ENCODE measurements around the gene HDAC8.
"Not testable (repeated sequence)": the region's sequence is repeated elsewhere in the genome, so short reads cannot be mapped to it uniquely, and the experiment has no call there.

HDAC8 gene

GRCh38 chrX:72539822-72540221, 32.8 kb downstream of the HDAC8 start:
- no peak for DNase-seq
- Histone ChIP-seq H3K4me1 (ENCODE audit: control insufficient read depth, insufficient read depth, low read length, poor library complexity, severe bottlenecking) (no peaks in the 10 kb centered on the region), H3K9me3 (ENCODE audit: control insufficient read depth, low read length) (no peaks in the 10 kb centered on the region), H3K27ac (ENCODE audit: insufficient read depth, low read length, poor library complexity, severe bottlenecking) (no peak overlapping the region), H3K36me3 (ENCODE audit: control insufficient read depth, insufficient read depth, low read length) (no peaks in the 10 kb centered on the region), H3K27me3 (replicated peaks; ENCODE audit: control insufficient read depth, insufficient read depth, low read length, poor library complexity, severe bottlenecking) (no peaks in the 10 kb centered on the region), H3K4me3 (ENCODE audit: insufficient read depth, low read depth, low read length, poor library complexity, severe bottlenecking) (no peak overlapping the region)

- DNase-seq = no peak
- Histone ChIP-seq H3K27me3 (replicated peaks; ENCODE audit: control insufficient read depth, insufficient read depth, low read length, poor library complexity, severe bottlenecking) (no peaks in the 10 kb centered on the region), H3K27ac (ENCODE audit: insufficient read depth, low read length, poor library complexity, severe bottlenecking) (no peak overlapping the region)
Measured at GRCh38 chrX:72536542-72536941, 36.1 kb downstream of the HDAC8 start.

GRCh38 chrX:72532366-72532765, 40.3 kb downstream of the HDAC8 start:
- no peaks in the 10 kb centered on the region for H3K4me1 ChIP-seq (ENCODE audit: control insufficient read depth, insufficient read depth, low read length, poor library complexity, severe bottlenecking)
- DNase-seq = no peak
- no peak overlapping the region for H3K4me3 ChIP-seq (ENCODE audit: insufficient read depth, low read depth, low read length, poor library complexity, severe bottlenecking)

More at GRCh38 chrX:72536542-72536941, 36.1 kb downstream of the HDAC8 start:
- Histone ChIP-seq H3K36me3 (ENCODE audit: control insufficient read depth, insufficient read depth, low read length) (no peaks in the 10 kb centered on the region), H3K4me3 (ENCODE audit: insufficient read depth, low read depth, low read length, poor library complexity, severe bottlenecking) (no peak overlapping the region), H3K4me1 (ENCODE audit: control insufficient read depth, insufficient read depth, low read length, poor library complexity, severe bottlenecking) (no peaks in the 10 kb centered on the region), H3K9me3 (ENCODE audit: control insufficient read depth, low read length) (no peaks in the 10 kb centered on the region)

GRCh38 chrX:72526534-72527508, 45.8 kb downstream of the HDAC8 start:
- no peaks in the 10 kb centered on the region for H3K36me3 ChIP-seq (ENCODE audit: control insufficient read depth, insufficient read depth, low read length)
- DNase-seq = no peak
- no peak overlapping the region for H3K27ac ChIP-seq (ENCODE audit: insufficient read depth, low read length, poor library complexity, severe bottlenecking)
- no peaks in the 10 kb centered on the region for H3K27me3 ChIP-seq (replicated peaks; ENCODE audit: control insufficient read depth, insufficient read depth, low read length, poor library complexity, severe bottlenecking)
- no peak overlapping the region for H3K4me3 ChIP-seq (ENCODE audit: insufficient read depth, low read depth, low read length, poor library complexity, severe bottlenecking)
- H3K4me1 ChIP-seq (ENCODE audit: control insufficient read depth, insufficient read depth, low read length, poor library complexity, severe bottlenecking) = no peaks in the 10 kb centered on the region
- no peaks in the 10 kb centered on the region for H3K9me3 ChIP-seq (ENCODE audit: control insufficient read depth, low read length)

More at GRCh38 chrX:72532366-72532765, 40.3 kb downstream of the HDAC8 start:
- no peaks in the 10 kb centered on the region for H3K36me3 ChIP-seq (ENCODE audit: control insufficient read depth, insufficient read depth, low read length)
- no peaks in the 10 kb centered on the region for H3K9me3 ChIP-seq (ENCODE audit: control insufficient read depth, low read length)
- no peaks in the 10 kb centered on the region for H3K27me3 ChIP-seq (replicated peaks; ENCODE audit: control insufficient read depth, insufficient read depth, low read length, poor library complexity, severe bottlenecking)
- H3K27ac ChIP-seq (ENCODE audit: insufficient read depth, low read length, poor library complexity, severe bottlenecking) = no peak overlapping the region

DNA sequence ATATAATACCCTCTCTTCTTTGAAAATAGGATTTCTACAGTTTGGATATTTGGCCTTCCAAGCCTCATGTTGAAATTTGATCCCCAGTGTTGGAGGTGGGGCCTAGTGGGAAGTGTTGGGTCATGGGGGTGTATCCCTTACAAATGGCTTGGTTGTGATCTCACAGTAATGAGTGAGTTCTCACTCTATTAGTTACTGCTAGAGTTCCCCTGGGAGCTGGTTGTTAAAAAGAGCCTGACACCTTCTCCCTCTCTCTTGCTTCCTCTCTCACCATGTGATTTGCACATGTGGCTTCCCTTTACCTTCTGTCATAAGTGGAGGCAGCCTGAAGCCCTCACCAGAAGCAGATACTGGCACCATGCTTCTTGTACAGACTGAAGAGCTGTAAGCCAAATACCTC, 73.9 kb downstream of the HDAC8 start:
- Histone ChIP-seq H3K27me3 (replicated peaks; ENCODE audit: control insufficient read depth, insufficient read depth, low read length, poor library complexity, severe bottlenecking) (no peaks in the 10 kb centered on the region), H3K27ac (ENCODE audit: insufficient read depth, low read length, poor library complexity, severe bottlenecking) (no peak overlapping the region), H3K4me3 (ENCODE audit: insufficient read depth, low read depth, low read length, poor library complexity, severe bottlenecking) (no peak overlapping the region), H3K36me3 (ENCODE audit: control insufficient read depth, insufficient read depth, low read length) (no peaks in the 10 kb centered on the region), H3K4me1 (ENCODE audit: control insufficient read depth, insufficient read depth, low read length, poor library complexity, severe bottlenecking) (no peaks in the 10 kb centered on the region), H3K9me3 (ENCODE audit: control insufficient read depth, low read length) (no peaks in the 10 kb centered on the region)
- DNase-seq = no peak

DNA sequence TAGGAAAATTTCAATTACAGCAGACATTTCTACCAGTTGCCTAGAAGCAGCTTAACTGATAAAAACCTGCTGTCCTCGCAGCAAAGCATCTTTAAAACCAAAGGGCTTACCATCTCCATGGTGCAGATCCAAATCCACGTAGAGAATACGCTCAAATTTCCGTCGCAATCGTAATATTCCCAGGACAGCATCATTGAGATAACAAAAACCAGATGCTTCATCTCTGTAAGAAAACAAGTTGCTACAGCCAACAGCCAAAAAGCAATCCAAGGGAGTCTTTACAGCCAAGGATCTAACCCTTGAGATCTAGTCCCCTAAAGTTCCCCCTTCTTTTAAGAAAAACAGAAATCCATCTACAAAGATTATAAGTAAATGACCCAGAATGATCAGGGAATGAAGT, 77.6 kb downstream of the HDAC8 start:
- Histone ChIP-seq H3K27ac (ENCODE audit: insufficient read depth, low read length, poor library complexity, severe bottlenecking) (no peak overlapping the region), H3K36me3 (ENCODE audit: control insufficient read depth, insufficient read depth, low read length) (no peaks in the 10 kb centered on the region), H3K4me3 (ENCODE audit: insufficient read depth, low read depth, low read length, poor library complexity, severe bottlenecking) (no peak overlapping the region), H3K27me3 (replicated peaks; ENCODE audit: control insufficient read depth, insufficient read depth, low read length, poor library complexity, severe bottlenecking) (no peaks in the 10 kb centered on the region), H3K9me3 (ENCODE audit: control insufficient read depth, low read length) (no peaks in the 10 kb centered on the region), H3K4me1 (ENCODE audit: control insufficient read depth, insufficient read depth, low read length, poor library complexity, severe bottlenecking) (no peaks in the 10 kb centered on the region)
- no peak for DNase-seq

DNA sequence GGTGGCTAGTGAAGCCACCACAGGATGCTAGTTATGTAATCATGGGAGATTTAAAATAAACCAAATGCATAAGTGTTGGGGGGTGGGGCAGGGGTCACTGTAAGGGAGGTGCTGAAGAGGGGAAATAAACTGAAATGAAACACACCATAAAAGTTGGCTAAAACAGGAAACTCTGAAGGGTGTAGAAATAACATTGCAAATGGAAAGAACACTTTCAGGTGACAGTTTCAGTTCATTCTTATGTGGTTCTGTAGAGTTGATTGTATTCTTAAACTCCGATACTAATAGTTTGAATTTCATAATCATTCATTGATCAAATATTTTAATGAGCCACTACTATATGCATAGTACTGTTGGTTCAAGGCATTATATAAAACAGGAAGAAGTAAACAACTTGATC, 80.1 kb downstream of the HDAC8 start:
- H3K27ac ChIP-seq (ENCODE audit: insufficient read depth, low read length, poor library complexity, severe bottlenecking) = no peak overlapping the region
- no peak for DNase-seq
- no peaks in the 10 kb centered on the region for H3K27me3 ChIP-seq (replicated peaks; ENCODE audit: control insufficient read depth, insufficient read depth, low read length, poor library complexity, severe bottlenecking)
- H3K4me1 ChIP-seq (ENCODE audit: control insufficient read depth, insufficient read depth, low read length, poor library complexity, severe bottlenecking) = no peaks in the 10 kb centered on the region
- no peaks in the 10 kb centered on the region for H3K9me3 ChIP-seq (ENCODE audit: control insufficient read depth, low read length)
- H3K36me3 ChIP-seq (ENCODE audit: control insufficient read depth, insufficient read depth, low read length) = no peaks in the 10 kb centered on the region
- H3K4me3 ChIP-seq (ENCODE audit: insufficient read depth, low read depth, low read length, poor library complexity, severe bottlenecking) = no peak overlapping the region

- H3K27me3 ChIP-seq (replicated peaks; ENCODE audit: control insufficient read depth, insufficient read depth, low read length, poor library complexity, severe bottlenecking); H3K9me3 ChIP-seq (ENCODE audit: control insufficient read depth, low read length); H3K4me3 ChIP-seq (ENCODE audit: insufficient read depth, low read depth, low read length, poor library complexity, severe bottlenecking); H3K4me1 ChIP-seq (ENCODE audit: control insufficient read depth, insufficient read depth, low read length, poor library complexity, severe bottlenecking); H3K36me3 ChIP-seq (ENCODE audit: control insufficient read depth, insufficient read depth, low read length); H3K27ac ChIP-seq (ENCODE audit: insufficient read depth, low read length, poor library complexity, severe bottlenecking); DNase-seq: not testable (repeated sequence)
Measured at GRCh38 chrX:72490221-72490620, 82.4 kb downstream of the HDAC8 start.

GRCh38 chrX:72487661-72488060, 85.0 kb downstream of the HDAC8 start:
- no peak overlapping the region for H3K4me3 ChIP-seq (ENCODE audit: insufficient read depth, low read depth, low read length, poor library complexity, severe bottlenecking)
- H3K27ac ChIP-seq (ENCODE audit: insufficient read depth, low read length, poor library complexity, severe bottlenecking) = no peak overlapping the region
- no peaks in the 10 kb centered on the region for H3K9me3 ChIP-seq (ENCODE audit: control insufficient read depth, low read length)
- DNase-seq = no peak
- H3K4me1 ChIP-seq (ENCODE audit: control insufficient read depth, insufficient read depth, low read length, poor library complexity, severe bottlenecking) = no peaks in the 10 kb centered on the region
- H3K36me3 ChIP-seq (ENCODE audit: control insufficient read depth, insufficient read depth, low read length) = no peaks in the 10 kb centered on the region
- no peaks in the 10 kb centered on the region for H3K27me3 ChIP-seq (replicated peaks; ENCODE audit: control insufficient read depth, insufficient read depth, low read length, poor library complexity, severe bottlenecking)
